Ascending aorta (tissue), 2 donors: ENCODE data around the gene SYNRG. TPM values are rescaled to one million over a fixed set of nuclear protein-coding genes. Genes with fewer than 3 reads are reported as not detected.

Experiments
- DNase-seq, 2 donors: peaks; one replicate each; pipeline ENCODE4 v3.0.0-alpha.2; 2019; ENCODE audit warnings: low spot score in 2 of 2
- H3K27ac ChIP-seq, 2 donors: fragments of 200-600 bp; sonication (generic); one replicate each; pipeline ENCODE4 v1.5.1; 2016 to 2017; ENCODE audit warnings: mild to moderate bottlenecking in 1 of 2
- H3K27me3 ChIP-seq: fragments of 200-600 bp; sonication (generic); one replicate; pipeline ENCODE4 v1.5.1; 2017
- H3K36me3 ChIP-seq, 2 donors: fragments of 200-600 bp; sonication (generic); one replicate each; pipeline ENCODE4 v1.5.1; 2016
- H3K4me1 ChIP-seq, 2 donors: fragments of 200-600 bp; sonication (generic); one replicate each; pipeline ENCODE4 v1.5.1; 2016 to 2017; ENCODE audit warnings: mild to moderate bottlenecking in 1 of 2
- H3K4me3 ChIP-seq, 2 donors: fragments of 200-600 bp; sonication (generic); one replicate each; pipeline ENCODE4 v1.5.1; 2016 to 2017; ENCODE audit warnings: mild to moderate bottlenecking in 1 of 2
- H3K9me3 ChIP-seq, 2 donors: fragments of 200-600 bp; sonication (generic); one replicate each; pipeline ENCODE4 v1.5.1; 2016
- CTCF ChIP-seq, 3 experiments: fragments of 200-600 bp in 2 of 3; fragments of 450-650 bp in 1 of 3; sonication (generic) in 2 of 3; IDR thresholded peaks; one replicate each; pipeline ENCODE4 v1.5.1; 2016 to 2019; ENCODE audit warnings: antibody characterized with exemption in 3 of 3, mild to moderate bottlenecking in 1 of 3, moderate library complexity in 1 of 3
- intact Hi-C: fragments of 100-400 bp; cut with DNase I; formaldehyde crosslinking; loops from one replicate; pipeline ENCODE4 v1.15.1; 2023
- total RNA-seq: library from RNA; depleted of rRNA; stranded (reverse); fragments of >200 nt; gene quantifications from one replicate; pipeline ENCODE4 v1.1.0, GENCODE V29; 2016

SYNRG gene
- total RNA-seq, 1 donor from 2014 or later: 47.1 TPM

GRCh38 chr17:37541880-37542660, 67.1 kb downstream of the SYNRG start:
- intact Hi-C loops: no loop called here
- H3K4me3 ChIP-seq: no peak overlapping the region
- no peak for DNase-seq
- no peaks in the 10 kb centered on the region for H3K4me1 ChIP-seq
- peaks cover 48 to 56% of the 10 kb centered on the region in 2 donors for H3K36me3 ChIP-seq
- no peak for TF ChIP-seq CTCF (IDR thresholded peaks at IDR 0.05)
- H3K9me3 ChIP-seq: no peaks in the 10 kb centered on the region
- no peak overlapping the region for H3K27ac ChIP-seq
- no peaks in the 10 kb centered on the region for H3K27me3 ChIP-seq

- TF ChIP-seq CTCF (IDR thresholded peaks at IDR 0.05): no peak
- DNase-seq: no peak
- intact Hi-C loops: no loop called here
- peaks cover 74 to 82% of the 10 kb centered on the region in 2 donors for H3K36me3 ChIP-seq
- H3K9me3 ChIP-seq: no peaks in the 10 kb centered on the region
- H3K4me3 ChIP-seq: no peak overlapping the region
- no peak overlapping the region for H3K27ac ChIP-seq
- H3K4me1 ChIP-seq: no peaks in the 10 kb centered on the region
- H3K27me3 ChIP-seq: no peaks in the 10 kb centered on the region
These were observed 70.1 kb downstream of the SYNRG start for GRCh38 chr17:37538981-37539659.

GRCh38 chr17:37535906-37536305, 73.3 kb downstream of the SYNRG start:
- Histone ChIP-seq H3K36me3 (peaks cover 72 to 76% of the 10 kb centered on the region in 2 donors), H3K27me3 (no peaks in the 10 kb centered on the region), H3K4me1 (no peaks in the 10 kb centered on the region), H3K4me3 (no peak overlapping the region), H3K27ac (no peak overlapping the region), H3K9me3 (no peaks in the 10 kb centered on the region)
- no peak for DNase-seq
- intact Hi-C loops: no loop called here
- no peak for TF ChIP-seq CTCF (IDR thresholded peaks at IDR 0.05)

- H3K4me1 ChIP-seq: no peaks in the 10 kb centered on the region
- H3K9me3 ChIP-seq: no peaks in the 10 kb centered on the region
- H3K27me3 ChIP-seq: no peaks in the 10 kb centered on the region
- TF ChIP-seq CTCF (IDR thresholded peaks at IDR 0.05): no peak
- no peak for DNase-seq
- no peak overlapping the region for H3K27ac ChIP-seq
- intact Hi-C loops: no loop called here
- H3K4me3 ChIP-seq: no peak overlapping the region
- H3K36me3 ChIP-seq: peaks cover 65 to 76% of the 10 kb centered on the region in 2 donors
These were observed 76.5 kb downstream of the SYNRG start for GRCh38 chr17:37532756-37533155.

GRCh38 chr17:37530420-37530819, 78.8 kb downstream of the SYNRG start:
- H3K27me3 ChIP-seq: no peaks in the 10 kb centered on the region
- H3K9me3 ChIP-seq: no peaks in the 10 kb centered on the region
- no peak for DNase-seq
- H3K36me3 ChIP-seq: peaks cover 42 to 62% of the 10 kb centered on the region in 2 donors
- H3K27ac ChIP-seq: no peak overlapping the region
- H3K4me3 ChIP-seq: no peak overlapping the region
- no peaks in the 10 kb centered on the region for H3K4me1 ChIP-seq
- intact Hi-C loops: no loop called here
- TF ChIP-seq CTCF (IDR thresholded peaks at IDR 0.05): no peak
